Inflammatory macrophage treated with lipopolysaccharide for 1 hour (primary cell): ENCODE measurements around the gene RHOV.

Experiments
- DNase-seq, 2 donors: peaks; one replicate each; pipeline ENCODE4 v3.0.0-alpha.2; 2020 to 2022

Gene RHOV

DNA sequence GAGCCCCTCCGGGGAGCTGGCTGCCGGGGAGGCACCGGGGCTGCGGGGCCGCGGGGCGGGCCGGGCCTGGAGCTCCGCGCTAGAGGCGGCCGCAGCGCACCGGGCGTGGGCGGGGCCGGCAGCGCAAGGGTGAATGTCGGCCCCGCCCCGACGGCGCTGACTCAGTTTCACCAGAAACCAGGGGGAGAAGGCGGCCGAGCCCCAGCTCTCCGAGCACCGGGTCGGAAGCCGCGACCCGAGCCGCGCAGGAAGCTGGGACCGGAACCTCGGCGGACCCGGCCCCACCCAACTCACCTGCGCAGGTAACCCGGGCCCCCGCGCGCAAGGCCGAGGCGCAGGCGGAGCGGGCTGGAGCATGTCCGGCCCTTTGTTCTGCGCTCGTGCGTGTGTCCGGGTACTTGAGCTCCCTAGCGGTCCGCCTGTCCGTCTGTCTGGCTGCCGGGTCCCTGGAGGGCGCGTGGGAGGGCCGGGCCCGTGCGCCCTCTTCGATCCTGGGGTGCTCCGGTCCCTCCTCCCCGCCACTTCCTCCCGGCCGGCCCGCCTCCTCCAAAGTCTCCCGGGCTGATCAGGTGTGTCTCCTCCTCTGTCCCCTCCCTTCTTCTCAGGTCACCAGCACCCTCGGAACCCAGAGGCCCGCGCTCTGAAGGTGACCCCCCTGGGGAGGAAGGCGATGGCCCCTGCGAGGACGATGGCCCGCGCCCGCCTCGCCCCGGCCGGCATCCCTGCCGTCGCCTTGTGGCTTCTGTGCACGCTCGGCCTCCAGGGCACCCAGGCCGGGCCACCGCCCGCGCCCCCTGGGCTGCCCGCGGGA lies 29.9 kb downstream of the RHOV start, which contains the start of gene SPINT1:
Gene SPINT1 (plus strand): TSS at position 164 of the 811 bp plus-strand sequence. CDS start 507 bp downstream, at position 671.
- peak; percentile 24 to 40 for DNase-seq

DNA sequence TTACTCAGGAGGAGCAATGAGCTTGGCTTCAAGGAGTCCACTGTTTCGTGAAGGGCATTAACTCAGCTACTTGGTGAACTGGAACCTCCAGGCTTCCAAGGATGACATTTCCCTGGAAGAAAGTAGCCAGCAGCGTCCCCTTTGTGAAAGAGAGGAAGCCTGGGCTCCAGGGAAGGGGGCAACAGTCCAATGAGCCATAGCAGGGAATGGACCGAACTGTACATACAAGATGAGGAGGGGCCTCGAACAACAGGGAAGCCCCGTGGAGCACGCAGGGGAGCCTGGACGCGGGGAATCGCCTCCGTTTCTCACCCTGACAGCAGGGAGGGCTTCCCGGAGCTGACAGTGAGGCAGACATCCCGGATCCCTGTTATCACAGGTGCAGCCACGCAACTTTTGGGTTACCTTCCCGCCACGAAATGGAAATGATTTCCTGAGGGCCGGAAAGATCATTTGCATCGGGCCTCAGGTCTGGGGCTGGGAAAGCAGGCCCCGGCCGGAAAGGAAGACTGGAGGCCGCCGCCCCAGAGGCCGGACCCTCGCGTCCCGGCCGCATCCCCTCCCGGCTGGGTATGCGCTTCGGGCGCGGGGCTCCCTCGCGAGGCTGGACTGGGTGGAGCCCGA lies 30.7 kb downstream of the RHOV start:
- no peak for DNase-seq

DNA sequence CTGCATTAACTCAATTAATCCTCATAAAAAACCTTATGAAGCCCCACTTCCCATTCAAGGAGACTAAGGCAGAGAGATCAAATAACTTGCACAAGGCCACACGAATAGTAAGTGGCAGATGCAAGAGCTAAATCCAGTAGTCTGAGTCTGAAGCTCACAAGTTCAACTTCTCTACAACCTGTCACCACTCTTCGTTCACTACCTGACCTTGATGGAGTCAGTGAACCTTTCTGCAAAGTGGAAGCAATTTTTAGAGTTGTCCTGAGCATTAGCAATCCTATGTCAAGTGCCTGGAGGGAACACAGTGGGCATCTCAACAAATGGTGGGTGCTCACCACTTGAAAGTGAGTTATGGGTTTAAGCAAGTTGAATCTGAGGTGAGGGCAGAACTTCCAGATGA lies 32.3 kb downstream of the RHOV start:
- no peak for DNase-seq

DNA sequence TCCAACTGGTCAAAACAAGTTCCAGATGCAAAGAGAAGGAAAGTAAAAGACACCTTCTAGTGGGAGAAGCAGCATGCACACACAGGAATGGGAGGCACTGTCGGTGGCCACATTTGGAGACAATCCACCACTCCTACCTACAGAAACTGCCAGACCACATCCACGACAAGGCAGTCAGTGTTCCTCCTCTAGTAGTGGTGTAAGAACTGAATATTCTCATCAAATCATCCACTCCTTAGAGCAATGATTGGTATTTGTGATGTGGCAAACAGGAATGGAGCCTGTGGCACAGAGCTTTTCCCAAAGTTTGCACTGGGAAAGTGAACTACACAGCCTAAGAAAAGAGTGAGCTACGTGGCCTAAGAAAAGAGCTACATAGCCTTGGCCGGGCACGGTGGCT lies 35.3 kb downstream of the RHOV start:
- no peak for DNase-seq

DNA sequence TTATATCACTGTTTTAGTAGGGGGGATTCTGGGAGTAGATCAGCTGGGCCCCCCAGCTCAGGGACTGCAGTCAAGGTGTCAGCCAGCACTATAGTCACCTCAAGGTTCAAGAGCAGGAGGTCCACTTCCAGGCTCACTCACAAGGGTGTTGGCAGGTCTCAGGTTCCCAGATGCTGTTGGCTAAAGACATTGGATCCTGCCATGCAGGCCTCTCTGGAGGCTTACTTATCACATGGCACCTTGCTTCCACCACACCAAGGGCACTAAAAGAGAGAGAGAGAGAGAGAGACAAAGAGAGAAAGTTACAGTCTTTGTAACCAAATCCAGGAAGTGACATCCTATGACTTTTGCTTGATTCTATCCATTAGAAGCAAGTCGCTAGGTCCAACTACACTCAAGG lies 38.0 kb downstream of the RHOV start:
- no peak for DNase-seq

DNA sequence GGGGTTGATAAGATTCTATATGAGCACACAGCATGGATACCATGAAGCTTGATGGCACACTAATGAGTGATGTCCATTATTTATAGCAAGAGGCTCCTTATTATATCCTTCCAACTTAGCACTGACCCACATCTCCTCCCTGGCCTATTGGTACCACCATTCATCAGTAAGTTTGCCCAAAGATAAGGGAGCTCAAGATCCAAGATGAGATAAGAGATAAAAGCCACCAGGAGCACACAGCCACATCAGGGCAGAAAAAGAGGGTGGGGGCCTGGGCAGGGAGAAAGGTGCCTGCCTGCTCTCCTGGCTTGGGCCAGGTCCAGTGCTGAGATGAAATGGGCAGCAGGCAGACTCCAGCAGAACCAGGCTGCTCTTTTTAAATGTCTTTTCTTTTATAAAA lies 41.1 kb downstream of the RHOV start:
- DNase-seq = no peak

DNA sequence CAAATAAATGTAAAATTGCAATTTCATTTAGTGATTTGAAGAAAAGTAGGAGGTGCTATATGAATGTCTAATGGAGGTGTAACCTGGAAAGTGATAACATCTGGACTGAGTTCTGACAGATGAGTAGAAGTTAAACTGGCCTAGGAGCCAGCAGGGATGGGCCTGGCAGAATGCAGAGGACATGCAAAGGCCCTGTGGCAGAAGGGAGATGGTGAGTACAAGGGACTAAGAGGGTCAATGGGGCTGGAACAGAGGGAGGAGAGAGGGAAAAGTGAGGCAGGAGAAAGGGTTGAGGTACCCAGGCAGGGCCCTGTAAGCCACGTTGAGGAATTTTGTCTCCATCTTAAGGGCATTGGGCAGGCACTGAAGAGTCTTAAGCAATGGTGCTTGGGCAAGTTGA lies 42.2 kb downstream of the RHOV start:
- no peak for DNase-seq

DNA sequence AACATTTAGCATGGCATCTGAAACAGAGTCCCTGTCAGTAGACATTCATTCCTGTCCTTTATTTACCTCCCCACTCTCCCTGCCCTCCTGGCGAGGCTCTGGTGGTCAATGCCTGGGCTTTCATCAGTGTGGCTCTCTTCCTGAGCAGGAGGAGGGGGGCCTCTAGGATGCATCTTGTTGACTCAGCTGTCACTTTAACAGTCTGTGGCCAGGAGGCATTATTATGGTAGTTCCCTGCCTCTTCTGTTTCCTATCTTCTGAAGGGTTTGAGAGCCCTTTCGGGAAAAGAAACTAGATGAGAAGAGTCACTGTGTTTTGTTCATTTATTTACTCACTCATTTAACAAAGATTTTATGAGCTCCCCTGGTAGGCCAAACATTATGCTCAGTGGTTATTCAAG lies 43.1 kb downstream of the RHOV start:
- DNase-seq = no peak

DNA sequence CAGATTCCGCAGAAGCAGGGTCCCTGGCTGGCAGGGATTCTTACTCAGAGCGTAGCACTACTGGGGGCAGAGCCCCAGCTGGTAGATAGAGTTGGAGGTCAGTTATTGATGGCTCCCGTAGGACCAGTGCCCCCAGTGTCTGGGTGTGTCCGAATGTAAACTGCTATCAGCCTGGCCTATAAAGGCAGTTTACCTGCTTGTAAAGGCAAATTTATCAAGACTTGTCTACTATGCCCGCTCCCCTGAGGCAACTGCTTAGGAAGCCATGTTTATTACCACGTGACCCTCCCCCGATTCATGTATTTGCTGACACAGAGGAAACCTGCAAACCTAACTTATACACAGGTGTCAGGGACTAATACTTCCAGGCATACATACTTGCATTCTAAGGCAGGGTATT lies 44.9 kb downstream of the RHOV start:
- DNase-seq = no peak

DNA sequence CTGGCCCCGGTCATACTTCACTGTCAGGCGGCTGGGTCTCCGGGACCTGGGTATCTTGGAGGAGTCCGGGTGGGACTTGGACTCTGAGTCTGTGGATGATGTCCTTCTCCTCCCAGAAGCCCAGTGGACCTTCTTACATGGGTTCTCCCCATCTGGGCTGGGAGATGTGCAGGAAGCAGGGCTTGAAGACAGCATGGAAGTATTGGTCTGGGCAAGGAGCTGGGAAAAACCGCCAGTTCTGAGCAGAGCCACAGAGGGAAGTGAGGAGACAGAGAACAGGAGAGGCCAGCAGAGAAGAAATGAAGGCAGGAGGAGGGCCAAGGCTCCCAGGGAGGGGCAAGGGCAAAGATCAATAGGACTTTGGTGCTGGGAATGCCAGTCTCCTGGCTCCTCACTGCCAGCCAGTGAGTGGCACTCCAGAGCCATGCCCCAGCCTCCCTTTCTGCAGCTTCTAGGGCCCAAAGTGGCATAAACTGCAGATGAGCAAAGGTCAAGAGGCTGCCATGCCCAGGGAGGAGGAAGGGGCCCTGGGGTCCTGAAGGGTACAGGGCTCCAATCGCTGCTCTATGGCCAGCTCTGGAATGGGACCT lies 45.5 kb downstream of the RHOV start, which contains the start of gene PPP1R14D:
Gene PPP1R14D (minus strand): TSS at position 262 of the 590 bp plus-strand sequence. CDS start 67 bp downstream, at position 195.
- no peak for DNase-seq

DNA sequence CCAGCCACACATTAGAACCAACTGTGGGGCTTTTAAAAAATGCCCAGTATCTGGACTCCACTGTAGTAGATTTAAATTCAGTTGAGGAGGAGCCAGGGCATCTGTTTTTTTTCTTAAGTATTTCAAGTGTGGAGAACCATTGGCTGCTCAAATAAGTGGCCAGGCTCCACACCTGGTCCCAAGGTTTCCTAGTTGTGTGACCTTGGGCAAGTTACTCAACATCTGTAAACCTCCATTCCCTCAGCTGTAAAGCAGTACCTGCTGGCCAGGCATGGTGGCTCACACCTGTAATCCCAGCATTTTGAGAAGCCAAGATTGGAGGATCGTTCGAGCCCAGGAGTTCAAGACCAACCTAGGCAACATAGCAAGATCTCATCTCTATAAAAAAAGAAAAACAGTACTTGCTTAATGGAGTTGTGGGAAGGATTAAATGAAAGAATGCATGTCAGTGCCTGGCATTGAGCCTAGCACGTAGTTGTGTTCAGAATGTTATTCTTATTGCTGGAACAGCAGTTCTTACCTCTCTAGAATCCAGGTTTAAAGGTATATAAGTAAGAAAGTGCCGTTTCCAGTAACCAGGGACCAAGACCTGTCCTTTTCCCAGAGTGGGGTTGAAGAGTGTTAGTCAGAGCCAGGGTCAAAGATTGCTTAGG lies 47.5 kb downstream of the RHOV start:
- DNase-seq = no peak

DNA sequence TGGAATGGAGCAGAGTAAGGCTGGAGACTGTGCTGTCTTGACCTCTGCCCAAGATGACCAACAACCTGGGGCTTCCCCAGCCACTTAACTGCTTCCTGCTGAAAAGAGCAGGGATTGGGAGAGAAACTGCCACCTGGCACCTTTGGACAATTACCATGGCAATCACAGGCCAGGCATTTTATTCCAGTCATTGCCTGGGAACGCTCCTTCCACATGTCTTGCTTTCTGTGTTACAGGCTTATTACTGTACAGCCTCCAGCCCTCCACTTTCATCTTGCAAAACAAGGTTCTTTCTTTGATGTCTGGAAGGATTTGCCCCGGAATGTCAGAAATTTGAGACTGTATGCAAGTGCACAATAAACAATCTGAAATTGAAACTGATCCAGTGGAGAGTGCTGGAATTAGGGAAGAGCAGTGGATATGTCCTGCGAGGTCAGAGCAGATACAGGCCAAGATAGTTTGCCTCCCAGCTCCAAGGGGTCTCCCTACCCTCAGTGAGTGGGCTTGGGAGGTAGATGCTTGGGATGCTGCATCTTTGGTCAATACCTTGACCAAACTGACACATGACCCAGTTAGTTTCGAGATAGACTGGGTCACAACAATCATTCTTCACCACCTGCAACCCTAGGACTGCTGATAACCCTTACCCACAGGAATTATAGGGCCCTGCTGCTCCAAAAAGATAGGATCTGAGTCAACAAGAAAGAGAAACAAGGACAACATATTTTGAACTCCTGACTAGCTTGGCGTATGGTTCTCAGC lies 48.2 kb downstream of the RHOV start:
- no peak for DNase-seq

DNA sequence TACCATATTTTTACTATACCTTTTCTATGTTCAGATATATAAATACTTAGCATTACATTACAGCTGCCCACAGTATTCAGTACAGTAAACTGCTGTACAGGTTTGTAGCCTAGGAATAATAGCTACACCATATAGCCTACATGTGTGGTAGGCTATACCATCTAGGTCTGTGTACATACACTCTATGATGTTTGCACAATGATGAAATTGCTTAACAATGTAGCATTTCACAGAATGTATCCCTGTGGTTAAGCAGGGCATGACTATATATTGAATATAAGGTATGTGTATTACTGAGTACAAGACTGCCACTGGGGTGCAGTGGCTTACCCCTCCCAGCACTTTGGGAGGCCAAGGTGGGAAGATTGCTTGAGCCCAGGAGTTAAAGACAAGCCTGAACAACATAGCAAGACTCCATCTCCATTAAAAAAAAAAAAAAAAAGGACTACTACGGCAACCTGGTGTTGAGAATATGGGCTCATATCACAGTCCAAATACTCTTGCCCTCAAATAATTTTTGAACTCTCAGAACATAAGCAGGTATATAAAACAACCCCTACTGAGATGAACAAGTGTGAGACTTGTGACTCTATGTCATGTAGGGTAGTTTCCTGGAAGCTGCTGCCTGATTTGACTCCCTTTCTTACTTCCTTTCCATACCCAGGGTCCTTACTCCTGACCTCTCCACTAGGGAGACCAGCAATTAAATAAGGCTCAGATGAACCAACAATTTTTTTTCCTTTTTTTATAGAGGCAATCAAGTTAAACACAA lies 50.3 kb downstream of the RHOV start:
- DNase-seq = peak; percentile 21 to 53
